Measurements from ENCODE around the gene KMT2C.
"Not testable (repeated sequence)": the region's sequence is repeated elsewhere in the genome, so short reads cannot be mapped to it uniquely, and the experiment has no call there.

DNA sequence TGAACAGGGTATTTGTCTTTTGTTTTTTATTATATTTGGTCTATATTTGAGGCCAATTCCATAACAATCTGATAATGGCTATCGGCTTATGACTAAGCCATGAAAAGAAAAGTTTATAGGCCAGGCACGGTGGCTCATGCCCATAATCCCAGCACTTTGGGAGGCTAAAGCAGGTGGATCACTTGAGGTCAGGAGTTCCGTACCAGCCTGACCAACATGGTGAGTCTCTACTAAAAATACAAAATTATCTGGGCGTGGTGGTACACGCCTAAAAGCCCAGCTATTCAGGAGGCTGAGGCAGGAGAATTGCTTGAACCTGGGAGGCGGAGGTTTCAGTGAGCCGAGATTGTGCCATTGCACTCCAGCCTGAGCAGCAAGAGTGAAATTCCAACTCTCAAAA, 227.0 kb downstream of the KMT2C start:
- TF ChIP-seq, protein P1, sequence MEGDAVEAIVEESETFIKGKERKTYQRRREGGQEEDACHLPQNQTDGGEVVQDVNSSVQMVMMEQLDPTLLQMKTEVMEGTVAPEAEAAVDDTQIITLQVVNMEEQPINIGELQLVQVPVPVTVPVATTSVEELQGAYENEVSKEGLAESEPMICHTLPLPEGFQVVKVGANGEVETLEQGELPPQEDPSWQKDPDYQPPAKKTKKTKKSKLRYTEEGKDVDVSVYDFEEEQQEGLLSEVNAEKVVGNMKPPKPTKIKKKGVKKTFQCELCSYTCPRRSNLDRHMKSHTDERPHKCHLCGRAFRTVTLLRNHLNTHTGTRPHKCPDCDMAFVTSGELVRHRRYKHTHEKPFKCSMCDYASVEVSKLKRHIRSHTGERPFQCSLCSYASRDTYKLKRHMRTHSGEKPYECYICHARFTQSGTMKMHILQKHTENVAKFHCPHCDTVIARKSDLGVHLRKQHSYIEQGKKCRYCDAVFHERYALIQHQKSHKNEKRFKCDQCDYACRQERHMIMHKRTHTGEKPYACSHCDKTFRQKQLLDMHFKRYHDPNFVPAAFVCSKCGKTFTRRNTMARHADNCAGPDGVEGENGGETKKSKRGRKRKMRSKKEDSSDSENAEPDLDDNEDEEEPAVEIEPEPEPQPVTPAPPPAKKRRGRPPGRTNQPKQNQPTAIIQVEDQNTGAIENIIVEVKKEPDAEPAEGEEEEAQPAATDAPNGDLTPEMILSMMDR (IDR thresholded peaks at IDR 0.05), result not testable (repeated sequence)
- not testable (repeated sequence) for TF ChIP-seq POLR2A (IDR thresholded peaks at IDR 0.05)

Data from thyroid gland (tissue), 4 donors.